Measurements from ENCODE around the gene KRTAP10-4. TPM values are rescaled to one million over a fixed set of nuclear protein-coding genes. Genes with fewer than 3 reads are reported as not detected.

KRTAP10-4 gene
- total and polyA plus RNA-seq, 2 experiments from 2014 or later: not detected

GRCh38 chr21:44601596-44602462 lies 28.3 kb downstream of the KRTAP10-4 start:
- whole genome bisulfite sequencing (ENCODE audit: low lambda C conversion rate, missing lambda C conversion rate): 92% methylated on average over 18 of the region's 23 CpGs
- H2AFZ ChIP-seq: no peak overlapping the region
- H3K9me3 ChIP-seq (ENCODE audit: low read depth): no peaks in the 10 kb centered on the region
- H4K20me1 ChIP-seq (ENCODE audit: insufficient read depth, poor library complexity, severe bottlenecking): no peaks in the 10 kb centered on the region
- H3K9me2 ChIP-seq (replicated peaks; ENCODE audit: insufficient read depth): no peaks in the 10 kb centered on the region
- H3K4me1 ChIP-seq (ENCODE audit: insufficient read depth): no peaks in the 10 kb centered on the region
- H3K27ac ChIP-seq: no peak overlapping the region
- H3K4me2 ChIP-seq: no peak overlapping the region
- TF ChIP-seq EZH2phosphoT487 (IDR thresholded peaks at IDR 0.05; ENCODE audit: low read depth, severe bottlenecking, unreplicated experiment) (no peak), CTCF (IDR thresholded peaks at IDR 0.05; ENCODE audit: poor library complexity) (no peak), EZH2 (IDR thresholded peaks at IDR 0.05; ENCODE audit: borderline replicate concordance) (no peak)
- H3K36me3 ChIP-seq (replicated peaks; ENCODE audit: insufficient read depth, low read depth): no peaks in the 10 kb centered on the region
- no peak for DNase-seq (ENCODE audit: low spot score)
- H3K79me2 ChIP-seq: no peaks in the 10 kb centered on the region
- no peak overlapping the region for H3K4me3 ChIP-seq
- no peaks in the 10 kb centered on the region for H3K27me3 ChIP-seq

GRCh38 chr21:44602463-44602850 lies 28.9 kb downstream of the KRTAP10-4 start:
- no peak overlapping the region for H3K27ac ChIP-seq
- no peaks in the 10 kb centered on the region for H3K79me2 ChIP-seq
- no peak for DNase-seq (ENCODE audit: low spot score)
- no peaks in the 10 kb centered on the region for H3K27me3 ChIP-seq
- H3K36me3 ChIP-seq (replicated peaks; ENCODE audit: insufficient read depth, low read depth): no peaks in the 10 kb centered on the region
- H4K20me1 ChIP-seq (ENCODE audit: insufficient read depth, poor library complexity, severe bottlenecking): no peaks in the 10 kb centered on the region
- no peak overlapping the region for H3K4me3 ChIP-seq
- 91% methylated on average over 19 of the region's 21 CpGs for WGBS (ENCODE audit: low lambda C conversion rate, missing lambda C conversion rate)
- no peak overlapping the region for H3K4me2 ChIP-seq
- no peaks in the 10 kb centered on the region for H3K9me2 ChIP-seq (replicated peaks; ENCODE audit: insufficient read depth)
- TF ChIP-seq EZH2 (IDR thresholded peaks at IDR 0.05; ENCODE audit: borderline replicate concordance) (no peak), CTCF (IDR thresholded peaks at IDR 0.05; ENCODE audit: poor library complexity) (no peak), EZH2phosphoT487 (IDR thresholded peaks at IDR 0.05; ENCODE audit: low read depth, severe bottlenecking, unreplicated experiment) (no peak)
- H2AFZ ChIP-seq: no peak overlapping the region
- H3K4me1 ChIP-seq (ENCODE audit: insufficient read depth): no peaks in the 10 kb centered on the region
- H3K9me3 ChIP-seq (ENCODE audit: low read depth): no peaks in the 10 kb centered on the region

- H3K4me1 ChIP-seq (ENCODE audit: insufficient read depth): no peaks in the 10 kb centered on the region
- no peaks in the 10 kb centered on the region for H4K20me1 ChIP-seq (ENCODE audit: insufficient read depth, poor library complexity, severe bottlenecking)
- no peak for DNase-seq (ENCODE audit: low spot score)
- no peak overlapping the region for H2AFZ ChIP-seq
- H3K4me2 ChIP-seq: no peak overlapping the region
- H3K27me3 ChIP-seq: no peaks in the 10 kb centered on the region
- H3K36me3 ChIP-seq (replicated peaks; ENCODE audit: insufficient read depth, low read depth): no peaks in the 10 kb centered on the region
- no peaks in the 10 kb centered on the region for H3K9me2 ChIP-seq (replicated peaks; ENCODE audit: insufficient read depth)
- H3K9me3 ChIP-seq (ENCODE audit: low read depth): no peaks in the 10 kb centered on the region
- no peak overlapping the region for H3K27ac ChIP-seq
- WGBS (ENCODE audit: low lambda C conversion rate, missing lambda C conversion rate): 64% methylated on average over 17 of the region's 17 CpGs
- H3K4me3 ChIP-seq: no peak overlapping the region
- no peaks in the 10 kb centered on the region for H3K79me2 ChIP-seq
- TF ChIP-seq EZH2phosphoT487 (IDR thresholded peaks at IDR 0.05; ENCODE audit: low read depth, severe bottlenecking, unreplicated experiment) (no peak), CTCF (IDR thresholded peaks at IDR 0.05; ENCODE audit: poor library complexity) (no peak), EZH2 (IDR thresholded peaks at IDR 0.05; ENCODE audit: borderline replicate concordance) (no peak)
Observed at GRCh38 chr21:44603109-44603875, 29.8 kb downstream of the KRTAP10-4 start.
